ENCODE results near the gene TRIP6.
"Not testable (repeated sequence)": the region's sequence is repeated elsewhere in the genome, so short reads cannot be mapped to it uniquely, and the experiment has no call there.

TRIP6 gene

GRCh38 chr7:100892364-100893317, 25.5 kb downstream of the TRIP6 start:
- no peak for DNase-seq

- DNase-seq, result no peak
Measured at GRCh38 chr7:100893318-100893895, 26.2 kb downstream of the TRIP6 start.

GRCh38 chr7:100893910-100894721, 26.9 kb downstream of the TRIP6 start:
- DNase-seq, result no peak

GRCh38 chr7:100894860-100895700, 27.9 kb downstream of the TRIP6 start:
- DNase-seq, result peak; percentile 43

GRCh38 chr7:100895701-100895955, 28.4 kb downstream of the TRIP6 start, which contains the start of gene ACHE:
ACHE (minus strand) TSS chr7:100895888; CDS start chr7:100894232, 1,656 bp downstream.
- no peak for DNase-seq

- DNase-seq, result no peak
Measured at GRCh38 chr7:100895956-100896731, 29.0 kb downstream of the TRIP6 start.

GRCh38 chr7:100896732-100897608, 29.8 kb downstream of the TRIP6 start:
- DNase-seq, result no peak

GRCh38 chr7:100897772-100898454, 30.7 kb downstream of the TRIP6 start:
- DNase-seq, result no peak

- no peak for DNase-seq
Measured at GRCh38 chr7:100899432-100899831, 32.2 kb downstream of the TRIP6 start.

GRCh38 chr7:100900978-100901377, 33.8 kb downstream of the TRIP6 start:
- no peak for DNase-seq

GRCh38 chr7:100901921-100902332, 34.7 kb downstream of the TRIP6 start:
- no peak for DNase-seq

GRCh38 chr7:100902638-100903037, 35.5 kb downstream of the TRIP6 start:
- no peak for DNase-seq

- DNase-seq, result no peak
Measured at GRCh38 chr7:100908512-100908911, 41.3 kb downstream of the TRIP6 start.

GRCh38 chr7:100910443-100910842, 43.3 kb downstream of the TRIP6 start:
- not testable (repeated sequence) for DNase-seq

GRCh38 chr7:100911484-100911883, 44.3 kb downstream of the TRIP6 start:
- DNase-seq, result no peak

- DNase-seq, result no peak
Measured at GRCh38 chr7:100914208-100914878, 47.2 kb downstream of the TRIP6 start.

- DNase-seq, result no peak
Measured at GRCh38 chr7:100914879-100915447, 47.8 kb downstream of the TRIP6 start.

- not testable (repeated sequence) for DNase-seq
Measured at GRCh38 chr7:100919335-100919734, 52.1 kb downstream of the TRIP6 start.
